GM18502 (cell line): ENCODE data around the gene SEC61B.
A peak's percentile ranks its signal among the peaks of the same experiment; 100 is the strongest.

Experiments used
- ATAC-seq: cut with Tn5 transposase; IDR thresholded peaks from one replicate; pipeline ENCODE4 v1.9.1; 2021; ENCODE audit warnings: mild to moderate bottlenecking; ENCODE audit not compliant: unreplicated experiment, poor library complexity

Gene SEC61B

DNA sequence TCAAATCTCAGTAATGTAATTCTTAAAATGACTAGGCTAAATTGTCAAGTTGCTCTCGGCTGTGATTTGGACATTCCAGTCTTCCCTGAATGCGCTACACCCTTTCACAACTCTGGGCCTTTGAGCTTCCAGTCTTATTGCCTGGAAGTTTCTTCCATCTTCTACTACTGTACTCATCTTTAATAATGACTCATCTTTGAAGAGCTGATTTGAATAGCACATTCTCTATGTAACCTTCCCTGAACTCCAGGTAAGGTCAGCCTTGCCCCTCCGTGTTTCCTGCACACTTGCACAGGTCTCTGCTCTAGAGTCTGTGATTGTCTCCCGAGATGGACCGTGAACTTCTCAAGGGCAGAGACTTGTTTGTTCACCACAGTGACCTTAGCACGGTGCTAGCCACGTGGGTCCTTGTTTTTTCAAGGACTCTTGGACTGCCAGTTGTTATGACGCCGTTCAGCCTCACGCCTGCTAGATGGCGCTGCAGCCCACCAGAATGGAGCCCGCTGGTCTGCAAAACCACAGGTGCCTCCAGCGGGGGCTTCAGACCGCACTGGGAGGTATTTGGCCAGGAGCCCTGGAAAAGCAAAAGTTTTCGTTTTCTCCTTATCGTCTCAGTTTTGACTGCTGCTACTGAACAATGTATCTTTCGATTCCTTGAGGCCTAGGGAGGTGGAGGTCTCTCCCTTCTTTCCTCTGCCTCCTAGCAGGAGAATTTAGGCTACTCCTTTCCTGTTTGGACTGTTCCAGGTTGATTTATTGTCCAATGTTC, 44.4 kb downstream of the SEC61B start:
- peak; percentile 73 for ATAC-seq

DNA sequence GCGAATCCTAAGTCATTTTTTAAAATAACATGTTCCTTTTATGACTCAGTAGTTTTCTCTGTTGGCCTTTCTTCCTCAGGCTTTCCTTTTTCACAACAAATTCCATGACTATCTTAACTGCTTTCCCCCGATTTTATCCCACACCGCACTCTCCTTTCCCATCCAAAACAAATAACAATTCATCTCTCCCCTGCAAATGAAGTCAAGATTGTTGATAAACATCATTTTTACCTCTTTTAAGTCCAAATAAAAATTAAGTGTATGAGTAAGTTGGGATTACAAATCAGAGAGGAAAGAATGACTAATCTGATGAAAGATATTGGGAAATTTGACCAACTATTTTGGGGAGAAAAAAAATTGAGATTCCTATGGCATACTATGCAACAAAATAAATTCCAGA, 47.3 kb downstream of the SEC61B start:
- no peak for ATAC-seq

DNA sequence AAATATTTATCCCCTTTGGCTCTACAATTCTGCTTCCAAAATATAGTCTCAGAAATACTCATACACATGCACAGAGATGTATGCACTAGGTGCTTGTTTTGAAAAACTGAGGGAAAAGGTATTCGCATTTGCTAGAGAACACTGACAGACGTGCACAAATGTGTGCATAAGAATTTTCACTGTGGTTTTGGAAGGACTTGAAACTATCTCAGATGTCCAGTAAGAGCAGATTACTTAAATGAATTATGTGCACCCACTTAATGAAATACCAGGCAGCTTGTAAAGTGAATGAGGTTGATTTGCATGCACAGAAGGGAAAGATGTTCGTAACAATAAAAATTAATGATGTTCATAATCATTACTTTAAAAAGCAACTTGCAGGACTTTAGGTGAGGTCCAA, 48.4 kb downstream of the SEC61B start:
- ATAC-seq = no peak

DNA sequence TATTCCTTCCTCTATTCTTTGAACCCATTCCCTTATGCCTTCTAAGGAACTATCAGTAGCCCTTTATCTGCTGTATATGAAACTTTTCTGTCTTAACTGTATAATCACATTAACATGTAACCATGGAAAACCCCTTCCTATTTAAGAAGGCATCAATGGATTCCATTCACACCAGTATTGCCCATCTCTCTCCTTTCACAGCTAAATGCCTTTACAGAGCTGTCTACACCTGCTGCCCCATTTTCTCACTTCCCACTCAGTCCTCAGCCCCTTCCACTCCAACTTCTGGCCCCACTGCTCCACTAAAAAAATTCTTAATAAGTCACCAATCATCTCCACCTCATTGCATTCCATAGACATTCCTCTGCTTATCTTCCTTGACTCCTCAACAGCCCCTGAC, 50.8 kb downstream of the SEC61B start:
- ATAC-seq = no peak

DNA sequence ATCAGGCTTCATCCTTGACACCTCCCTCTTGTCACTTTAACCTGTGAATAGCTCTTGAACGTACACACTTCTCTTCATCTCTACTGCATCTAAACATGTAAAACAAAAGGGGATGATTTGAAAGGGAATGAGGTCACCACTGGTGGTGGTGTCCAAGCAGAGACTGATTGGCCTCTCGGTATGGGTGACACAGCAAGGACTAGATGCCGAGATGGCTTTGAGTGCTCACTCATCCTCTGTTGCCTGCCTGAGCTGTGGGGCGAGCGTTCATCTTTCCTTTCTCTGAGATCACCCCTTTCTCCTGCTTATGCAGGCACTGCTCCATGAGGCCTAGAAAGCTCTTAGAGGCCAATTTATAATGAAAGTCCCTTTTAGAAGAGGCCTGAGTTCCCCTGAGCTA, 51.9 kb downstream of the SEC61B start:
- no peak for ATAC-seq

DNA sequence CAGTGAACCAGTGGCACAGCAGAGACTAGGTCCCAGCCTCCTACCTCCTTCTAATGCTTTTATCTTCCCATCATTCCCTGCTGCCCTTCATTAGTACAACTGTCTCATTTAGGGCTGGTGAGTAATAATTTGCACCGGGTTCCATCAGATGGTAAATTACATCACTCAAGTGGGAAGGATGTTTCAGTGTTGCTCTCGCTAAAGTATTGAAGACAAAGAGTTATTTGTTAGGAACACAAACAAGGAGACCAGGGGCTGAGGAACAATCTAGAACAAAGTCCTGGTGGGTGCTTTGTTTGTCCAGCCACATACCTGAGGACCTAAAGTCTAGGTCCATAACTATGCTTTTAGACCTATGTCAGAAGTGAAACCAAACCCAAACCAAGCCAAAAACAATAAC, 52.4 kb downstream of the SEC61B start:
- ATAC-seq = no peak
